Measurements from ENCODE around the gene TTC29. TPM values are rescaled to one million over a fixed set of nuclear protein-coding genes. Genes with fewer than 3 reads are reported as not detected.

TTC29 gene
- total and polyA plus RNA-seq, 2 donors (not counting 1 experiment from before 2014, with no cell fraction given) = 0.03 TPM; not detected in 1

DNA sequence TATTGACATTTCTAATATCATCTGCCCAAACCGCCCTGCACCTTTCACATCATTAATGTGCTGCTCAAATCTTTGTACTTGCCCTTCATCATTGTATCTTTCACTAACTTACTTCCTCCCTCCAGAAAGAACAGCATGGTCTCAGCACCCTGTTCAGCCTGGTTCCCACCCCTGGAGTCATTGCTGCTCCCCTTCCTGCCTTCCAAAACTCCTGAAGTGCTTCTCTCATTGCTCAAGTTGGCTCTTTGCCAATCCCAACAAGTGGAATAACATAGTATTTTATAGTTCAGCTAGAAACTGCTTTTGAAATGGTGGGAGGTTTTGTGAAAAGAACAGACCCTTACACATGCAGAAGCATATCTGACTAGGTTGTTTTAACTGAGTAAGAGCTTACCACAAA lies 14.0 kb upstream of the TTC29 start:
- no peak for TF ChIP-seq CTCF (conservative IDR thresholded peaks at IDR 0.05 in 1 of 2, IDR thresholded peaks at IDR 0.05 in 1 of 2; ENCODE audit: low read depth in 1 of 2, low read length in 2 of 2)
- TF ChIP-seq EZH2 (IDR thresholded peaks at IDR 0.05; ENCODE audit: low read length, missing control alignments) = no peak
- DNase-seq (ENCODE audit: low read depth in 2 of 2) = peak; percentile 8 to 50
- no peaks in the 10 kb centered on the region for H3K36me3 ChIP-seq (ENCODE audit: control insufficient read depth, insufficient read depth, low read length)
- H3K4me3 ChIP-seq (replicated peaks in 1 of 4; ENCODE audit: control extremely low read depth in 1 of 4, insufficient read depth in 1 of 4, low read depth in 3 of 4, low read length in 4 of 4) = no peak overlapping the region
- H4K20me1 ChIP-seq (ENCODE audit: control insufficient read depth, extremely low read depth, insufficient read depth, low read length) = no peaks in the 10 kb centered on the region
- H3K27me3 ChIP-seq (ENCODE audit: control insufficient read depth, insufficient read depth, low read length) = no peaks in the 10 kb centered on the region
- H3K27ac ChIP-seq (ENCODE audit: insufficient read depth, low read length) = no peak overlapping the region
- no peaks in the 10 kb centered on the region for H3K9me3 ChIP-seq (ENCODE audit: control insufficient read depth, insufficient read depth, low read depth, low read length)
- H3K4me1 ChIP-seq (ENCODE audit: control insufficient read depth, extremely low read depth, insufficient read depth, low read length) = no peaks in the 10 kb centered on the region
- H3K9ac ChIP-seq (ENCODE audit: insufficient read depth, low read length) = no peak overlapping the region
- H2AFZ ChIP-seq (ENCODE audit: low read length) = no peak overlapping the region
- H3K79me2 ChIP-seq (ENCODE audit: control insufficient read depth, insufficient read depth, low read length) = no peaks in the 10 kb centered on the region
- H3K4me2 ChIP-seq (ENCODE audit: extremely low read depth, insufficient read depth, low read length) = no peak overlapping the region

DNA sequence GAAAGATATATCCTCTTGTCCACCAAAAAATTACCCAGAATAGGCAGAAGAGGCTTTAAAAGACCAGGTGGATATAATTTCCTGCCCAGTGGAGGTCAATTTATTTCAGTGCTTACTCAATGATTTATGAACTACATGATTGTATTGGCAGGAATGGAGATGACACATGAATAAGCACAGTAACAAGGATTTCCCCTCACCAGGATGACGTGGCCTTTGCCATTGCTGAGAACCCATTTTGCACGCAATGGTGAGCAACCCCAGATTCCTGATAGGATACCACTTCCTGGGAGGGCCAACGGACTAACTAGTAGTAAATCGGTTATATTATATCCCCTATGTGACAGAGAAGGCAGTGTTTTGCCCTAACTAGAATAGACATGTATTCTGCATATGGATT lies 11.6 kb upstream of the TTC29 start:
- H3K9me3 ChIP-seq (ENCODE audit: control insufficient read depth, insufficient read depth, low read depth, low read length) = no peaks in the 10 kb centered on the region
- no peak overlapping the region for H2AFZ ChIP-seq (ENCODE audit: low read length)
- H3K4me3 ChIP-seq (replicated peaks in 1 of 4; ENCODE audit: control extremely low read depth in 1 of 4, insufficient read depth in 1 of 4, low read depth in 3 of 4, low read length in 4 of 4) = no peak overlapping the region
- no peak overlapping the region for H3K4me2 ChIP-seq (ENCODE audit: extremely low read depth, insufficient read depth, low read length)
- H3K27ac ChIP-seq (ENCODE audit: insufficient read depth, low read length) = no peak overlapping the region
- peak in 1 of 2 donors; percentile 93 for DNase-seq (ENCODE audit: low read depth in 2 of 2)
- no peaks in the 10 kb centered on the region for H3K36me3 ChIP-seq (ENCODE audit: control insufficient read depth, insufficient read depth, low read length)
- no peaks in the 10 kb centered on the region for H4K20me1 ChIP-seq (ENCODE audit: control insufficient read depth, extremely low read depth, insufficient read depth, low read length)
- H3K27me3 ChIP-seq (ENCODE audit: control insufficient read depth, insufficient read depth, low read length) = no peaks in the 10 kb centered on the region
- H3K79me2 ChIP-seq (ENCODE audit: control insufficient read depth, insufficient read depth, low read length) = no peaks in the 10 kb centered on the region
- TF ChIP-seq EZH2 (IDR thresholded peaks at IDR 0.05; ENCODE audit: low read length, missing control alignments) = no peak
- no peak for TF ChIP-seq CTCF (conservative IDR thresholded peaks at IDR 0.05 in 1 of 2, IDR thresholded peaks at IDR 0.05 in 1 of 2; ENCODE audit: low read depth in 1 of 2, low read length in 2 of 2)
- no peak overlapping the region for H3K9ac ChIP-seq (ENCODE audit: insufficient read depth, low read length)
- H3K4me1 ChIP-seq (ENCODE audit: control insufficient read depth, extremely low read depth, insufficient read depth, low read length) = no peaks in the 10 kb centered on the region

DNA sequence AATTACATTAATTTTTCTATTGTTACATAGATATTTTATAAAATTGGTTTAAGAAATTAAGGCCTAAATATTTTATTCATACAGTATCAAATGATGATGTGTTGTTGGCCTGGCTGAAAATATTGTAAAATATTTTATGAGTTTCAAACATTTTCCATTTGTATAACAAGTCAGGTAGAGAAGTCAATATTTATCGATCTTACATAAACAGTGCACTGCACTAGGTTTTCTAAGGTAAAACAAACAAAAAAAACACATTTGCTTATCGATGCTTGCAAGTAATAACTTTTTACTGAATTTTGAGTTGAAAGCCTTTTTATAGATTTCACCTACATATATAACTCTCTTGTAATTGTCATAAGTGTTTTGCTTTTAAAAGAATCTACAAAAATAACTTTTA lies 7.2 kb upstream of the TTC29 start:
- Histone ChIP-seq H3K4me1 (ENCODE audit: control insufficient read depth, extremely low read depth, insufficient read depth, low read length) (no peaks in the 10 kb centered on the region), H3K9me3 (ENCODE audit: control insufficient read depth, insufficient read depth, low read depth, low read length) (no peaks in the 10 kb centered on the region), H3K4me2 (ENCODE audit: extremely low read depth, insufficient read depth, low read length) (no peak overlapping the region), H3K4me3 (replicated peaks in 1 of 4; ENCODE audit: control extremely low read depth in 1 of 4, insufficient read depth in 1 of 4, low read depth in 3 of 4, low read length in 4 of 4) (no peak overlapping the region), H4K20me1 (ENCODE audit: control insufficient read depth, extremely low read depth, insufficient read depth, low read length) (no peaks in the 10 kb centered on the region), H2AFZ (ENCODE audit: low read length) (no peak overlapping the region), H3K9ac (ENCODE audit: insufficient read depth, low read length) (no peak overlapping the region), H3K36me3 (ENCODE audit: control insufficient read depth, insufficient read depth, low read length) (no peaks in the 10 kb centered on the region), H3K27ac (ENCODE audit: insufficient read depth, low read length) (no peak overlapping the region), H3K79me2 (ENCODE audit: control insufficient read depth, insufficient read depth, low read length) (no peaks in the 10 kb centered on the region), H3K27me3 (ENCODE audit: control insufficient read depth, insufficient read depth, low read length) (no peaks in the 10 kb centered on the region)
- no peak for TF ChIP-seq CTCF (conservative IDR thresholded peaks at IDR 0.05 in 1 of 2, IDR thresholded peaks at IDR 0.05 in 1 of 2; ENCODE audit: low read depth in 1 of 2, low read length in 2 of 2)
- no peak for TF ChIP-seq EZH2 (IDR thresholded peaks at IDR 0.05; ENCODE audit: low read length, missing control alignments)
- DNase-seq (ENCODE audit: low read depth in 2 of 2) = no peak

Data from fibroblast of lung (primary cell).